GM23338 (cell line): ENCODE measurements around the gene RPN1. TPM values are rescaled to one million over a fixed set of nuclear protein-coding genes. Genes with fewer than 3 reads are reported as not detected.

Experiments
- ATAC-seq: fragments of 200-7000 bp; cut with Tn5 transposase; 3 replicates; pipeline ENCODE4 v1.9.1; 2020
- DNase-seq: peaks from one replicate; pipeline ENCODE4 v3.0.0-alpha.2; 2015; ENCODE audit warnings: low spot score
- H2AFZ ChIP-seq: fragments of 200-600 bp; sonication (generic); 2 replicates; pipeline ENCODE4 v1.8.0; 2016; ENCODE audit warnings: antibody characterized with exemption, mild to moderate bottlenecking, moderate library complexity
- H3F3A ChIP-seq: fragments of 200-600 bp; sonication (generic); replicated peaks from 2 replicates; pipeline ENCODE4 v1.8.0; 2017; ENCODE audit warnings: antibody characterized with exemption, mixed run types, low read depth
- H3K27ac ChIP-seq: fragments of 200-600 bp; sonication (generic); 2 replicates; pipeline ENCODE4 v1.6.1; 2016; ENCODE audit warnings: low read depth
- H3K27me3 ChIP-seq: fragments of 200-600 bp; sonication (generic); 2 replicates; pipeline ENCODE4 v1.8.0; 2016; ENCODE audit warnings: mild to moderate bottlenecking, mixed run types, moderate library complexity; ENCODE audit not compliant: insufficient read depth
- H3K36me3 ChIP-seq: fragments of 200-600 bp; sonication (generic); 2 replicates; pipeline ENCODE4 v1.8.0; 2016; ENCODE audit warnings: mild to moderate bottlenecking; ENCODE audit not compliant: insufficient read depth
- H3K4me1 ChIP-seq: fragments of 200-600 bp; sonication (generic); 2 replicates; pipeline ENCODE4 v1.8.0; 2016; ENCODE audit warnings: mild to moderate bottlenecking, moderate library complexity; ENCODE audit not compliant: insufficient read depth
- H3K4me2 ChIP-seq: fragments of 200-600 bp; sonication (generic); 2 replicates; pipeline ENCODE4 v1.7.1; 2017; ENCODE audit warnings: mixed run types
- H3K4me3 ChIP-seq: fragments of 200-600 bp; sonication (generic); 2 replicates; pipeline ENCODE4 v1.6.1; 2016; ENCODE audit warnings: mixed run types
- H3K79me2 ChIP-seq: fragments of 200-600 bp; sonication (generic); replicated peaks from 2 replicates; pipeline ENCODE4 v1.8.0; 2017; ENCODE audit warnings: mild to moderate bottlenecking; ENCODE audit not compliant: insufficient read depth
- H3K9me2 ChIP-seq: fragments of 200-600 bp; sonication (generic); 2 replicates; pipeline ENCODE4 v1.8.0; 2017; ENCODE audit not compliant: insufficient read depth
- H4K20me1 ChIP-seq: fragments of 200-600 bp; sonication (generic); replicated peaks from 2 replicates; pipeline ENCODE4 v1.8.0; 2017; ENCODE audit warnings: mild to moderate bottlenecking; ENCODE audit not compliant: insufficient read depth
- H3K27ac Mint-ChIP-seq: 2 replicates; pipeline ENCODE4 v1.8.0; 2020; ENCODE audit warnings: inconsistent platforms, mild to moderate bottlenecking, moderate library complexity, mixed read lengths
- H3K27me3 Mint-ChIP-seq: 3 replicates; pipeline ENCODE4 v1.8.0; 2022; ENCODE audit warnings: low read depth, mild to moderate bottlenecking, moderate library complexity, mixed read lengths, inconsistent platforms; ENCODE audit not compliant: insufficient read depth, poor library complexity
- H3K36me3 Mint-ChIP-seq: 3 replicates; pipeline ENCODE4 v1.8.0; 2021; ENCODE audit warnings: low read depth, mild to moderate bottlenecking, inconsistent platforms, moderate library complexity, mixed read lengths
- H3K4me1 Mint-ChIP-seq: 3 replicates; pipeline ENCODE4 v1.8.0; 2020; ENCODE audit warnings: mild to moderate bottlenecking, inconsistent platforms, mixed read lengths
- H3K4me3 Mint-ChIP-seq: 3 replicates; pipeline ENCODE4 v1.8.0; 2021; ENCODE audit warnings: moderate library complexity, mild to moderate bottlenecking, inconsistent platforms, mixed read lengths
- H3K9me3 Mint-ChIP-seq: 3 replicates; pipeline ENCODE4 v1.8.0; 2020; ENCODE audit warnings: moderate library complexity, mild to moderate bottlenecking, inconsistent platforms, mixed read lengths
- CREB1 ChIP-seq: fragments of 250-450 bp; sonication (Bioruptor Pico); IDR thresholded peaks from 2 replicates; pipeline ENCODE4 v1.5.0; 2020; ENCODE audit warnings: low read depth, mild to moderate bottlenecking, moderate library complexity
- EZH2 ChIP-seq: fragments of 200-600 bp; sonication (generic); IDR thresholded peaks from one replicate; pipeline ENCODE4 v1.8.0; 2017; ENCODE audit warnings: antibody characterized with exemption, mild to moderate bottlenecking, low read depth; ENCODE audit not compliant: unreplicated experiment
- JUNB ChIP-seq: IDR thresholded peaks from one replicate; pipeline ENCODE4 v1.6.1; 2016; ENCODE audit warnings: antibody characterized with exemption; ENCODE audit not compliant: unreplicated experiment
- NANOG ChIP-seq: IDR thresholded peaks from 2 replicates; pipeline ENCODE4 v1.6.1; 2016; ENCODE audit warnings: antibody characterized with exemption, borderline replicate concordance
- POLR2AphosphoS5 ChIP-seq: IDR thresholded peaks from 2 replicates; pipeline ENCODE4 v1.6.1; 2016; ENCODE audit warnings: antibody characterized with exemption, low read depth
- STAT1 ChIP-seq: IDR thresholded peaks from one replicate; pipeline ENCODE4 v1.6.1; 2016; ENCODE audit warnings: antibody characterized with exemption; ENCODE audit not compliant: unreplicated experiment
- ZNF114 ChIP-seq: fragments of 250-450 bp; sonication (Bioruptor Pico); IDR thresholded peaks from 2 replicates; pipeline ENCODE4 v1.5.0; 2020; ENCODE audit warnings: mild to moderate bottlenecking, moderate library complexity
- ZNF331 ChIP-seq: fragments of 250-450 bp; sonication (Bioruptor Pico); IDR thresholded peaks from 2 replicates; pipeline ENCODE4 v1.5.0; 2020; ENCODE audit warnings: low read depth, mild to moderate bottlenecking, moderate library complexity
- polyA plus RNA-seq: library from polyadenylated mRNA; unstranded; fragments of >200 nt; fragmentation: Nextera tagmentation; extraction: Ambion mirVana; gene quantifications from 2 replicates; pipeline ENCODE4 v1.2.1, GENCODE V29; 2016
- total RNA-seq: library from RNA; depleted of rRNA; stranded (reverse); fragments of >200 nt; shearing (Covaris generic); gene quantifications from 2 replicates; pipeline ENCODE4 v1.2.3, GENCODE V29; 2014
- TF ChIP-seq, protein P1 (sequence below): IDR thresholded peaks from one replicate; pipeline ENCODE4 v1.6.1; 2018; ENCODE audit warnings: antibody characterized with exemption; ENCODE audit not compliant: unreplicated experiment
- TF ChIP-seq, protein P2 (sequence below): IDR thresholded peaks from 2 replicates; pipeline ENCODE4 v1.6.1; 2016; ENCODE audit warnings: antibody characterized with exemption
- TF ChIP-seq, protein P3 (sequence below), 2 experiments: fragments of 200-600 bp in 1 of 2; sonication (generic) in 1 of 2; conservative IDR thresholded peaks; 2 replicates each; pipeline versions ENCODE4 v1.5.1 to v1.6.1; 2016 to 2017; ENCODE audit warnings: antibody characterized with exemption in 2 of 2, low read depth in 2 of 2, mild to moderate bottlenecking in 2 of 2, moderate library complexity in 1 of 2

Gene RPN1
- total and polyA plus RNA-seq, 2 experiments from 2014 or later: 111 to 231 TPM

DNA sequence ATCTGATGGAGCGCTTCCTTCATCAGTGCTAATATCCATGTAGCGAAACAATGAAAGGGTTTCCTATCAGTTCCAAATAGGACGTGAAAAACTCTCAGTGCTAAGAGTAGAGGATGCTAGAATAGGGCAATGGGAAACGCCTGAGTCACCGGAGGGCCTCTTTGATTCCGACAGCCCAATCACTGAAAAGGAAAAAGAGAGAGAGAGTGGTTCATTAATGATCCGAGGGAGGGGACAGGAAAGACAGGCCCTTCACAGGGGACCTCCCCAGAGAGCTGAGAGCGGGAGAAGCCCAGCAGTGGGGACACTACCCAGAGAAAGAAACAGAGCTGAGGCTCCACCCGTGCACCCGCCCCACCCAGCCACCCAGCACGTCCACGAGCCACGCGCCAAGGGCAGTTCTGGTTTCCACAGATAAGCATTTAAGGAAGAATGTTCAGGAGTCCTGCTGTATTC, 76.9 kb downstream of the RPN1 start (continued):
- TF ChIP-seq, protein P1, sequence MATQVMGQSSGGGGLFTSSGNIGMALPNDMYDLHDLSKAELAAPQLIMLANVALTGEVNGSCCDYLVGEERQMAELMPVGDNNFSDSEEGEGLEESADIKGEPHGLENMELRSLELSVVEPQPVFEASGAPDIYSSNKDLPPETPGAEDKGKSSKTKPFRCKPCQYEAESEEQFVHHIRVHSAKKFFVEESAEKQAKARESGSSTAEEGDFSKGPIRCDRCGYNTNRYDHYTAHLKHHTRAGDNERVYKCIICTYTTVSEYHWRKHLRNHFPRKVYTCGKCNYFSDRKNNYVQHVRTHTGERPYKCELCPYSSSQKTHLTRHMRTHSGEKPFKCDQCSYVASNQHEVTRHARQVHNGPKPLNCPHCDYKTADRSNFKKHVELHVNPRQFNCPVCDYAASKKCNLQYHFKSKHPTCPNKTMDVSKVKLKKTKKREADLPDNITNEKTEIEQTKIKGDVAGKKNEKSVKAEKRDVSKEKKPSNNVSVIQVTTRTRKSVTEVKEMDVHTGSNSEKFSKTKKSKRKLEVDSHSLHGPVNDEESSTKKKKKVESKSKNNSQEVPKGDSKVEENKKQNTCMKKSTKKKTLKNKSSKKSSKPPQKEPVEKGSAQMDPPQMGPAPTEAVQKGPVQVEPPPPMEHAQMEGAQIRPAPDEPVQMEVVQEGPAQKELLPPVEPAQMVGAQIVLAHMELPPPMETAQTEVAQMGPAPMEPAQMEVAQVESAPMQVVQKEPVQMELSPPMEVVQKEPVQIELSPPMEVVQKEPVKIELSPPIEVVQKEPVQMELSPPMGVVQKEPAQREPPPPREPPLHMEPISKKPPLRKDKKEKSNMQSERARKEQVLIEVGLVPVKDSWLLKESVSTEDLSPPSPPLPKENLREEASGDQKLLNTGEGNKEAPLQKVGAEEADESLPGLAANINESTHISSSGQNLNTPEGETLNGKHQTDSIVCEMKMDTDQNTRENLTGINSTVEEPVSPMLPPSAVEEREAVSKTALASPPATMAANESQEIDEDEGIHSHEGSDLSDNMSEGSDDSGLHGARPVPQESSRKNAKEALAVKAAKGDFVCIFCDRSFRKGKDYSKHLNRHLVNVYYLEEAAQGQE: no peak
- TF ChIP-seq CREB1 (CRISPR knock-in tag): no peak
- TF ChIP-seq POLR2AphosphoS5: no peak
- no peak for TF ChIP-seq ZNF331 (CRISPR knock-in tag)
- no peak for TF ChIP-seq EZH2

DNA sequence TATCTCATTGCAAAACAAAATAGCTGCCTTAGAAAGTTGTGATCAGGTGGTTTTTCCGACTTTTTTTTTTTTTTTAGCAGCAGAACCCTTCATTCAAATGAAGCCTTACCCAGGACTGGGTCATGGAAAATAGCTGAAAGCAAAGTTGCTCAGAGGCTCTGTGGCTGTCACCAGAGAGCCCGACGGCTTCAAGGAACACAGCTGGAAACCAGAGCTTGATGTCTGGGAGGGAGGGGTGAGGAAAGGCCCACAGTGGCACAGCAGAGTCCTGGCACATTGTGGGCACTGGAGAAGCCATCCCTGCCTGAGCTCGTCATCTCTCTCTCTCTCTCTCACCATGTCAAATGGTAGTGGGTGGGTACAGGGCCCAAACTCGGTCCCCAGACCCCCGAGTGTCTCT, 77.5 kb downstream of the RPN1 start:
- ATAC-seq: no peak
- Histone ChIP-seq H3F3A (peaks cover 4% of the 10 kb centered on the region; the same call in 1 of the 2 replicates), H3K9me2 (no peaks in the 10 kb centered on the region), H3K27me3 (no peaks in the 10 kb centered on the region), H2AFZ (no peak overlapping the region), H3K79me2 (no peaks in the 10 kb centered on the region), H3K4me2 (no peak overlapping the region), H3K4me3 (no peak overlapping the region), H3K27ac (no peak overlapping the region), H3K36me3 (no peaks in the 10 kb centered on the region), H4K20me1 (no peaks in the 10 kb centered on the region), H3K4me1 (peaks cover 5% of the 10 kb centered on the region; the same call in 1 of the 2 replicates)
- H3K27ac Mint-ChIP-seq: no peak overlapping the region
- peaks cover 13% of the 10 kb centered on the region for H3K27me3 Mint-ChIP-seq
- H3K4me1 Mint-ChIP-seq: peaks cover 20% of the 10 kb centered on the region
- TF ChIP-seq ZNF114 (no peak), STAT1 (no peak), ZNF331 (CRISPR knock-in tag) (no peak), POLR2AphosphoS5 (no peak), EZH2 (no peak), CREB1 (CRISPR knock-in tag) (no peak), NANOG (no peak), JUNB (no peak)
- TF ChIP-seq, protein P2, sequence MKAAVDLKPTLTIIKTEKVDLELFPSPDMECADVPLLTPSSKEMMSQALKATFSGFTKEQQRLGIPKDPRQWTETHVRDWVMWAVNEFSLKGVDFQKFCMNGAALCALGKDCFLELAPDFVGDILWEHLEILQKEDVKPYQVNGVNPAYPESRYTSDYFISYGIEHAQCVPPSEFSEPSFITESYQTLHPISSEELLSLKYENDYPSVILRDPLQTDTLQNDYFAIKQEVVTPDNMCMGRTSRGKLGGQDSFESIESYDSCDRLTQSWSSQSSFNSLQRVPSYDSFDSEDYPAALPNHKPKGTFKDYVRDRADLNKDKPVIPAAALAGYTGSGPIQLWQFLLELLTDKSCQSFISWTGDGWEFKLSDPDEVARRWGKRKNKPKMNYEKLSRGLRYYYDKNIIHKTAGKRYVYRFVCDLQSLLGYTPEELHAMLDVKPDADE: no peak
- TF ChIP-seq, protein P3, sequence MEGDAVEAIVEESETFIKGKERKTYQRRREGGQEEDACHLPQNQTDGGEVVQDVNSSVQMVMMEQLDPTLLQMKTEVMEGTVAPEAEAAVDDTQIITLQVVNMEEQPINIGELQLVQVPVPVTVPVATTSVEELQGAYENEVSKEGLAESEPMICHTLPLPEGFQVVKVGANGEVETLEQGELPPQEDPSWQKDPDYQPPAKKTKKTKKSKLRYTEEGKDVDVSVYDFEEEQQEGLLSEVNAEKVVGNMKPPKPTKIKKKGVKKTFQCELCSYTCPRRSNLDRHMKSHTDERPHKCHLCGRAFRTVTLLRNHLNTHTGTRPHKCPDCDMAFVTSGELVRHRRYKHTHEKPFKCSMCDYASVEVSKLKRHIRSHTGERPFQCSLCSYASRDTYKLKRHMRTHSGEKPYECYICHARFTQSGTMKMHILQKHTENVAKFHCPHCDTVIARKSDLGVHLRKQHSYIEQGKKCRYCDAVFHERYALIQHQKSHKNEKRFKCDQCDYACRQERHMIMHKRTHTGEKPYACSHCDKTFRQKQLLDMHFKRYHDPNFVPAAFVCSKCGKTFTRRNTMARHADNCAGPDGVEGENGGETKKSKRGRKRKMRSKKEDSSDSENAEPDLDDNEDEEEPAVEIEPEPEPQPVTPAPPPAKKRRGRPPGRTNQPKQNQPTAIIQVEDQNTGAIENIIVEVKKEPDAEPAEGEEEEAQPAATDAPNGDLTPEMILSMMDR (conservative IDR thresholded peaks at IDR 0.05; ENCODE audit: low read depth in 2 of 2): no peak
- H3K36me3 Mint-ChIP-seq: no peaks in the 10 kb centered on the region
- H3K9me3 Mint-ChIP-seq: no peaks in the 10 kb centered on the region
- no peak for DNase-seq
- H3K4me3 Mint-ChIP-seq: no peak overlapping the region
